ENCODE data around the gene CIC. TPM values are rescaled to one million over a fixed set of nuclear protein-coding genes. Genes with fewer than 3 reads are reported as not detected.

CIC gene
- total RNA-seq, 2 donors from 2014 or later: 47.8 to 54.6 TPM

GRCh38 chr19:42275103-42275502 is 6.1 kb downstream of the CIC start:
- Histone ChIP-seq H3K27me3 (no peaks in the 10 kb centered on the region), H3K36me3 (no peaks in the 10 kb centered on the region), H3K9ac (ENCODE audit: low read depth in 2 of 2, low read length in 2 of 2) (peak overlapping the region; percentile 10 to 12), H3K9me3 (no peaks in the 10 kb centered on the region), H3K4me1 (peaks cover 24% of the 10 kb centered on the region), H3K4me3 (no peak overlapping the region), H3K27ac (no peak overlapping the region)
- DNase-seq: no peak
- intact Hi-C loops (cut with DNase I): no loop called here
- TF ChIP-seq CTCF (IDR thresholded peaks at IDR 0.05): no peak

- no peak for TF ChIP-seq CTCF (IDR thresholded peaks at IDR 0.05)
- no peak overlapping the region for H3K27ac ChIP-seq
- H3K9ac ChIP-seq (ENCODE audit: low read depth in 2 of 2, low read length in 2 of 2): no peak overlapping the region
- H3K4me3 ChIP-seq: no peak overlapping the region
- H3K4me1 ChIP-seq: peaks cover 22% of the 10 kb centered on the region
- no peaks in the 10 kb centered on the region for H3K9me3 ChIP-seq
- no peaks in the 10 kb centered on the region for H3K27me3 ChIP-seq
- H3K36me3 ChIP-seq: no peaks in the 10 kb centered on the region
- no peak for DNase-seq
- intact Hi-C loops (cut with DNase I): no loop called here
Measured at GRCh38 chr19:42275517-42275916, 6.5 kb downstream of the CIC start.

- Histone ChIP-seq H3K4me3 (no peak overlapping the region), H3K27me3 (no peaks in the 10 kb centered on the region), H3K9ac (ENCODE audit: low read depth in 2 of 2, low read length in 2 of 2) (no peak overlapping the region), H3K4me1 (peaks cover 16% of the 10 kb centered on the region), H3K27ac (no peak overlapping the region), H3K9me3 (no peaks in the 10 kb centered on the region), H3K36me3 (no peaks in the 10 kb centered on the region)
- no peak for TF ChIP-seq CTCF (IDR thresholded peaks at IDR 0.05)
- no peak for DNase-seq
- intact Hi-C loops (cut with DNase I): no loop called here
Measured at GRCh38 chr19:42276284-42276683, 7.2 kb downstream of the CIC start.

GRCh38 chr19:42276821-42277220 is 7.8 kb downstream of the CIC start:
- no peak overlapping the region for H3K9ac ChIP-seq (ENCODE audit: low read depth in 2 of 2, low read length in 2 of 2)
- TF ChIP-seq CTCF (IDR thresholded peaks at IDR 0.05): no peak
- H3K27ac ChIP-seq: no peak overlapping the region
- no peaks in the 10 kb centered on the region for H3K27me3 ChIP-seq
- no peaks in the 10 kb centered on the region for H3K9me3 ChIP-seq
- intact Hi-C loops (cut with DNase I): no loop called here
- DNase-seq: no peak
- no peak overlapping the region for H3K4me3 ChIP-seq
- H3K4me1 ChIP-seq: peaks cover 16% of the 10 kb centered on the region
- no peaks in the 10 kb centered on the region for H3K36me3 ChIP-seq

- TF ChIP-seq CTCF (IDR thresholded peaks at IDR 0.05): no peak
- Histone ChIP-seq H3K27ac (peak overlapping the region; percentile 9), H3K9me3 (no peaks in the 10 kb centered on the region), H3K4me3 (no peak overlapping the region), H3K36me3 (no peaks in the 10 kb centered on the region), H3K27me3 (no peaks in the 10 kb centered on the region), H3K4me1 (peaks cover 23% of the 10 kb centered on the region), H3K9ac (ENCODE audit: low read depth in 2 of 2, low read length in 2 of 2) (peak overlapping the region; percentile 1 to 49)
- DNase-seq: no peak
- intact Hi-C loops (cut with DNase I): loop anchor here (2.0 kb wide), 1 partner anchor 31 kb away; no protein-coding TSS in a partner anchor
Measured at GRCh38 chr19:42277821-42278451, 8.9 kb downstream of the CIC start.
